C4-2B (cell line): ENCODE results near the gene SH2D7.

Source experiments
- CTCF ChIP-seq: fragments of 450-650 bp; conservative IDR thresholded peaks from 2 replicates; pipeline ENCODE4 v1.5.1; 2017; ENCODE audit warnings: mild to moderate bottlenecking
- ZFX ChIP-seq: fragments of 450-650 bp; IDR thresholded peaks from 2 replicates; pipeline ENCODE4 v1.6.1; 2017

GRCh38 chr15:78101423-78102105 lies 9.2 kb downstream of the SH2D7 start:
- TF ChIP-seq CTCF (no peak), ZFX (no peak)
